ENCODE measurements around the gene OSBPL2.

The OSBPL2 gene

DNA sequence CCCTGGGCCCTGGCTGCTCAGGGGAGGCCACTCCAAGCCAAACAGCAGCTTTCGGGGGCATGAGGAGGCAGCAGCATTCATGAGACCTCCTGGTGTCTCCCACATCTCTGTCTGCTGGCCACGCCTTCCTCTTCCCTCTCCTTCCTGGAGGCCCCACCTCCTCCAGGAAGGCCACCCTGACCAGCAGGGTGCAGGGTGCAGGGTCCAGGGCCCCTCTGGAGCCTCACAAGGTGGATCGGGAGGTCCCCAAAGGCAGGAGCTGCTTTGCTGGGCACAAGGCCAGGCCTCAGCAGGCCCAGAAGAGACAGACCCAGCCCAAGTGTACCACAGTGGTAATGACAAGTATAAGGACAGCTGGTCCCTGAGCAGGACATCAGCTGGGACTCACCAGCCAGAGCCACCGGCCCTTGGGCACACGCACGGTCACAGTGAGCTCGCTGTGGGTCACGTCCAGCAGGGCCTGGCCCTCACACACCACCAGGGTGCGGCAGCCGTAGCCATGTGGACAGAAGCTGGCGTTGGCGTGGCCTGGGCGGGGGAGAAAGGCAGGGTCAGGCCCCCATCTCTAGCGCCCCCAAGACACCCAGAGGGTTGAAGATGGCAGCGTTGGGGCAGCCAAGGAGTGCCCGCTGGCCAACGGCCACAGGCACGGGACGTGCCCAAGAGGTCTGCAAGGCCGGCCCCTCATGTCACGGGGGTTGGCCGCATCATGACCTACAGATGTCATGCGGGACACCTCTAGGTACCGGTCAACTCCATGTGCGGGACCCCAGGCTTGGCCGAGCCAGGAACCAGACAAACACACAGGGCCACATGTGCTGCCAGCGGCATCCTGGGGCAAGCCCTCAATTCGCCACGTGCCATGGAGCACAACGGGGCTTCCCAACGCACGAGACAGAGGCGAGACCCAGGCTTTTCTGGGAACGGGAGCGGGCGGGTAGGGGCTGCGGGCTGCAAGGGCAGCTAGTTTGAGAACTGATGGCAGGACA lies 91.4 kb downstream of the OSBPL2 start:
- H3K56ac ChIP-seq (ENCODE audit: low read length): no peak overlapping the region
- H4K8ac ChIP-seq (ENCODE audit: low read depth, low read length): no peak overlapping the region
- H2BK5ac ChIP-seq (ENCODE audit: low read length): no peak overlapping the region
- H3K27ac ChIP-seq (ENCODE audit: low read depth, low read length): no peak overlapping the region
- H4K5ac ChIP-seq (ENCODE audit: low read length): no peak overlapping the region
- H3K79me1 ChIP-seq (ENCODE audit: low read length): no peaks in the 10 kb centered on the region
- no CpG with 5 or more reads among the region's 37 CpGs for WGBS (ENCODE audit: extremely low coverage, insufficient coverage, low lambda C conversion rate)
- H3K4ac ChIP-seq (ENCODE audit: low read depth, low read length): no peak overlapping the region
- no peak overlapping the region for H3K23ac ChIP-seq (ENCODE audit: low read length)
- H3K4me2 ChIP-seq (ENCODE audit: low read length): no peak overlapping the region
- H2BK120ac ChIP-seq (ENCODE audit: low read depth, low read length): no peak overlapping the region
- no peaks in the 10 kb centered on the region for H3K79me2 ChIP-seq (ENCODE audit: control insufficient read depth, insufficient read depth, low read length)
- H3K4me1 ChIP-seq (ENCODE audit: control insufficient read depth, low read depth, low read length): no peaks in the 10 kb centered on the region
- no peak overlapping the region for H3K4me3 ChIP-seq (ENCODE audit: low read length)
- no peak for DNase-seq
- H2AK5ac ChIP-seq (ENCODE audit: low read length): no peak overlapping the region
- no peaks in the 10 kb centered on the region for H3K27me3 ChIP-seq (ENCODE audit: insufficient read depth, low read length, poor library complexity)
- H3K18ac ChIP-seq (ENCODE audit: low read length): no peak overlapping the region
- no peak overlapping the region for H3K9ac ChIP-seq (ENCODE audit: low read length)
- peaks cover 3% of the 10 kb centered on the region for H3K36me3 ChIP-seq (ENCODE audit: control insufficient read depth, insufficient read depth, low read length)
- H2BK15ac ChIP-seq (replicated peaks; ENCODE audit: low read depth): no peak overlapping the region

DNA sequence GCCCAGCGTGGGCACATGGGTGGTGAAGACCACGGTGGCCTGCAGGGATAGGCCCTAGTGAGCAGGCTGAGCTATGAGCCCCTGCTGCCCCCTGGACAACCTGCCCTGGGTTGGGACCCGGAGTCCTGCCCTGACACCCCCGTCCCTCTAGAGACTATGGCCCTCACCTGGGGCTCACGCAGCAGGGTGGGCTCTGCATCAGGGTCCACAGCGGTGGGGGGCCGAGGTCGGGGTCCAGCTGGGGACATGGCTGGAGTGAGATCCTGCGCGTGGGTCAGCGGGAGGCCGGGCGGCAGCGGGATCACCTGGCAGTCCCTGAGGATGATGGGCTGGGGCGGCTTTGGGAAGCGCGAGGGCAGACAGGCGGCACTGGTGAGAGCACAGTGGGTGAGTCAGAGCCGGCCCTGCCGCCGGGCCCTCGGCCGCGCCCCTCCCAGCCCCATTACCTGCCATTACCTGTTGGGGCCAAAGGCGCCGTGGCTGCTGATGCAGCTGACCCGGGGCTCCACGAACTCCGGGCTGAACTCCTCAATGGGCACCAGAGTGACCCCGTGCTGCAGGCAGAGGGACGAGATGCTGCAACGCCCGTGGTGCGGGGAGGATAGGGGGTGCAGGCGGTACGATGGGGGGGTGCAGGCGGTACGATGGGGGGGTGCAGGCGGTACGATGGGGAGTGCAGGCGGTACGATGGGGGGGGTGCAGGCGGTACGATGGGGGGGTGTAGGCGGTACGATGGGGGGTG lies 92.4 kb downstream of the OSBPL2 start:
- Histone ChIP-seq H2BK5ac (ENCODE audit: low read length) (no peak overlapping the region), H3K23ac (ENCODE audit: low read length) (no peak overlapping the region), H3K36me3 (ENCODE audit: control insufficient read depth, insufficient read depth, low read length) (peaks cover 2% of the 10 kb centered on the region), H3K27me3 (ENCODE audit: insufficient read depth, low read length, poor library complexity) (no peaks in the 10 kb centered on the region), H4K8ac (ENCODE audit: low read depth, low read length) (no peak overlapping the region), H3K9ac (ENCODE audit: low read length) (no peak overlapping the region), H3K27ac (ENCODE audit: low read depth, low read length) (no peak overlapping the region), H3K79me1 (ENCODE audit: low read length) (no peaks in the 10 kb centered on the region), H3K79me2 (ENCODE audit: control insufficient read depth, insufficient read depth, low read length) (no peaks in the 10 kb centered on the region), H3K4ac (ENCODE audit: low read depth, low read length) (no peak overlapping the region), H2BK120ac (ENCODE audit: low read depth, low read length) (no peak overlapping the region), H4K5ac (ENCODE audit: low read length) (no peak overlapping the region), H3K18ac (ENCODE audit: low read length) (no peak overlapping the region), H3K4me3 (ENCODE audit: low read length) (no peak overlapping the region), H2BK15ac (replicated peaks; ENCODE audit: low read depth) (no peak overlapping the region), H3K56ac (ENCODE audit: low read length) (no peak overlapping the region), H3K4me1 (ENCODE audit: control insufficient read depth, low read depth, low read length) (no peaks in the 10 kb centered on the region), H2AK5ac (ENCODE audit: low read length) (no peak overlapping the region), H3K4me2 (ENCODE audit: low read length) (no peak overlapping the region)
- WGBS (ENCODE audit: extremely low coverage, insufficient coverage, low lambda C conversion rate): no CpG with 5 or more reads among the region's 46 CpGs
- no peak for DNase-seq

DNA sequence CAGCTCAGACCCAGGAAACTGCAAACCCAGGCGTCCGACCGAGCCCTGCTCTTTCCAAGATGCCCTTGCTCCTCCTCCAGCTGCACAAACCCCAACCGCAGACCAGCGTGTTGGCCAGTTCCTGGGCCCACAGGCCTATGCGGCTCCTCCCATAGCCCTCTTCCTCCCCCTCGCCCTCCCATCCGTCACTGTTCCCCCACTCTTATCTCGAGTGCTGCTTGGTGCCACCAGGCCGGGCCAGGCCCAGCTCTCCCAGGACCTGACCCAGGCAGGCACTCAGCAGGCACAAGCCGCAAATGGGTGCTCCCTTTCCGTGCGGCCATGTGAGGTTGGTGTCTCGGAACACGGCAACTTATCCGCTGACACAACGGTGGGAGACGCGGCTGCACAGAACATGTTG lies 93.0 kb downstream of the OSBPL2 start:
- Histone ChIP-seq H3K27me3 (ENCODE audit: insufficient read depth, low read length, poor library complexity) (no peaks in the 10 kb centered on the region), H3K79me1 (ENCODE audit: low read length) (no peaks in the 10 kb centered on the region), H4K8ac (ENCODE audit: low read depth, low read length) (no peak overlapping the region), H3K9ac (ENCODE audit: low read length) (no peak overlapping the region), H4K5ac (ENCODE audit: low read length) (no peak overlapping the region), H3K4me3 (ENCODE audit: low read length) (no peak overlapping the region), H2BK5ac (ENCODE audit: low read length) (no peak overlapping the region), H3K79me2 (ENCODE audit: control insufficient read depth, insufficient read depth, low read length) (no peaks in the 10 kb centered on the region), H3K4ac (ENCODE audit: low read depth, low read length) (no peak overlapping the region), H3K56ac (ENCODE audit: low read length) (no peak overlapping the region), H2AK5ac (ENCODE audit: low read length) (no peak overlapping the region), H2BK120ac (ENCODE audit: low read depth, low read length) (no peak overlapping the region), H3K4me1 (ENCODE audit: control insufficient read depth, low read depth, low read length) (no peaks in the 10 kb centered on the region), H3K36me3 (ENCODE audit: control insufficient read depth, insufficient read depth, low read length) (peaks cover 2% of the 10 kb centered on the region), H3K18ac (ENCODE audit: low read length) (no peak overlapping the region), H3K27ac (ENCODE audit: low read depth, low read length) (no peak overlapping the region), H3K4me2 (ENCODE audit: low read length) (no peak overlapping the region), H3K23ac (ENCODE audit: low read length) (no peak overlapping the region), H2BK15ac (replicated peaks; ENCODE audit: low read depth) (no peak overlapping the region)
- WGBS (ENCODE audit: extremely low coverage, insufficient coverage, low lambda C conversion rate): no CpG with 5 or more reads among the region's 19 CpGs
- no peak for DNase-seq

DNA sequence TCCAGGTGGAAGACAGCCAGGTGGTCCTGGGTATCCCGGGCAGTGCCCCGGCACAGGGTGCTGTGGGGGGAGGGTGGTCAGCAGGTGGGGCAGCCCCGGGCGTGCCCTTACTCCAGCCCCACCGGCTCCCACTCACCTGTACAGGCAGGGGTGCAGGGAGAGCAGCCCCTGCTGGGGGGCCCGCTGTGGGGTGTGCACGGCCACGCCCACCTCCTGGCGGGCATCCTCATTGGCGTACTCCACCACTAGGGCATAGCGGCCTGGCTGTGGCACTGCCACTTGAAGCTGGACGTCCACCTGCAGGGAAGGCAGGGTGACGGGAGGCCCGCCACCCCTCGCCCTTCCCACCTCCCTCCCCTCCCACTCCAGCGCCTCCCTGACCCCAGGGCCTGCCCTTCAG lies 94.1 kb downstream of the OSBPL2 start:
- no peaks in the 10 kb centered on the region for H3K4me1 ChIP-seq (ENCODE audit: control insufficient read depth, low read depth, low read length)
- no peak overlapping the region for H3K4ac ChIP-seq (ENCODE audit: low read depth, low read length)
- no peak overlapping the region for H3K56ac ChIP-seq (ENCODE audit: low read length)
- no peak overlapping the region for H3K4me2 ChIP-seq (ENCODE audit: low read length)
- H3K18ac ChIP-seq (ENCODE audit: low read length): no peak overlapping the region
- H2BK15ac ChIP-seq (replicated peaks; ENCODE audit: low read depth): no peak overlapping the region
- no peak overlapping the region for H2BK5ac ChIP-seq (ENCODE audit: low read length)
- H2BK120ac ChIP-seq (ENCODE audit: low read depth, low read length): no peak overlapping the region
- no CpG with 5 or more reads among the region's 16 CpGs for WGBS (ENCODE audit: extremely low coverage, insufficient coverage, low lambda C conversion rate)
- H4K8ac ChIP-seq (ENCODE audit: low read depth, low read length): no peak overlapping the region
- peaks cover 8% of the 10 kb centered on the region for H3K36me3 ChIP-seq (ENCODE audit: control insufficient read depth, insufficient read depth, low read length)
- H3K9ac ChIP-seq (ENCODE audit: low read length): no peak overlapping the region
- H3K27ac ChIP-seq (ENCODE audit: low read depth, low read length): no peak overlapping the region
- no peaks in the 10 kb centered on the region for H3K79me2 ChIP-seq (ENCODE audit: control insufficient read depth, insufficient read depth, low read length)
- peaks cover 1% of the 10 kb centered on the region for H3K79me1 ChIP-seq (ENCODE audit: low read length)
- no peak overlapping the region for H2AK5ac ChIP-seq (ENCODE audit: low read length)
- H3K4me3 ChIP-seq (ENCODE audit: low read length): no peak overlapping the region
- no peak overlapping the region for H3K23ac ChIP-seq (ENCODE audit: low read length)
- DNase-seq: no peak
- H4K5ac ChIP-seq (ENCODE audit: low read length): no peak overlapping the region
- H3K27me3 ChIP-seq (ENCODE audit: insufficient read depth, low read length, poor library complexity): no peaks in the 10 kb centered on the region

DNA sequence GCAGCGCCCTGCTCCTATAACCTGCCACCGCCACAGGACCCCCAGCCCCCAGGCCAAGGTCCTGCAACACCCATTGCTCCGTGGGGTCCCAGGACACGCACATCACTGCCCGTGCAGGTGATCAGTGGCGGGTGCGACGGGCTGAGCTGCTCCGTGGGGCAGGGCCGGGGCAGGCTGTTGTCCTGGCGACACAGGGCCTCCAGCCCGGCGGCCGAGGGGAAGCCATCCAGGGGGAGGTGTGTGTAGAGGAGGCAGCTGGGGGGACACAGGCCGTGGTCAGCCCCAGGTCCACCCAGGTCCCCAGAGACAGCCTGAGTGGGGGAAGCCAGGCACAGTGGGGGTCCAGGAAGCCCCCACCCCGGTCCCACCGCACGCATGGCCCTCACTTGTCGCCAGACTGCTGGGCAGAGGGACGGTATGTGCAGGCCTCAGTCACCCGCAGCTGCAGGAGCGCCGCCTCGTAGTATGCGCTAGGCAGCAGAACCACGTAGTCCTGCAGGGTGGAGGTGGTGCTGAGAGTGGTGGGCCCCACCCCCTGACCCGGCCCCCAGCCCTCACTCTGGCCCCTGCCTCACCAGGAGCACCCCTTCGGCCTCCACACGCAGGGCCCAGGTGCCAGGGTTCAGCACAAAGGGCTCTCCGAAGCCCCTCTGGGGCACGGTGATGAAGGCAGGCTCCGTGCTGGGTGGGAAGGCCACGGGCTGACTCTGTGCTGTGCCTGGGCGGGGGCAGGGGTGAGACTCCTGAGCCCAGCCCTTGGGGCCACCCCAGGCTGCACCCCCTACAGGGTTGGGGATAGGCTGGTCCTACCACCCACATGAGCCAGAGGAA lies 94.9 kb downstream of the OSBPL2 start:
- H4K8ac ChIP-seq (ENCODE audit: low read depth, low read length): no peak overlapping the region
- peaks cover 8% of the 10 kb centered on the region for H3K36me3 ChIP-seq (ENCODE audit: control insufficient read depth, insufficient read depth, low read length)
- H3K27me3 ChIP-seq (ENCODE audit: insufficient read depth, low read length, poor library complexity): no peaks in the 10 kb centered on the region
- H3K4ac ChIP-seq (ENCODE audit: low read depth, low read length): no peak overlapping the region
- H3K9ac ChIP-seq (ENCODE audit: low read length): no peak overlapping the region
- peaks cover 1% of the 10 kb centered on the region for H3K79me1 ChIP-seq (ENCODE audit: low read length)
- H3K4me2 ChIP-seq (ENCODE audit: low read length): no peak overlapping the region
- no peaks in the 10 kb centered on the region for H3K79me2 ChIP-seq (ENCODE audit: control insufficient read depth, insufficient read depth, low read length)
- no peak overlapping the region for H3K56ac ChIP-seq (ENCODE audit: low read length)
- WGBS (ENCODE audit: extremely low coverage, insufficient coverage, low lambda C conversion rate): no CpG with 5 or more reads among the region's 34 CpGs
- H2BK15ac ChIP-seq (replicated peaks; ENCODE audit: low read depth): no peak overlapping the region
- no peak overlapping the region for H3K27ac ChIP-seq (ENCODE audit: low read depth, low read length)
- no peak overlapping the region for H2AK5ac ChIP-seq (ENCODE audit: low read length)
- H3K4me1 ChIP-seq (ENCODE audit: control insufficient read depth, low read depth, low read length): no peaks in the 10 kb centered on the region
- H3K4me3 ChIP-seq (ENCODE audit: low read length): no peak overlapping the region
- H3K18ac ChIP-seq (ENCODE audit: low read length): no peak overlapping the region
- DNase-seq: no peak
- H4K5ac ChIP-seq (ENCODE audit: low read length): no peak overlapping the region
- H3K23ac ChIP-seq (ENCODE audit: low read length): no peak overlapping the region
- no peak overlapping the region for H2BK120ac ChIP-seq (ENCODE audit: low read depth, low read length)
- H2BK5ac ChIP-seq (ENCODE audit: low read length): no peak overlapping the region
